Activated CD8-positive, alpha-beta T cell treated with anti-CD3 and anti-CD28 coated beads for 36 hours (primary cell): ENCODE data around the gene GATA6. TPM values are rescaled to one million over a fixed set of nuclear protein-coding genes. Genes with fewer than 3 reads are reported as not detected.

Experiments used
- ATAC-seq: fragments of 200-7000 bp; cut with Tn5 transposase; one replicate; pipeline ENCODE4 v1.10.0; 2021; ENCODE audit warnings: mild to moderate bottlenecking, moderate library complexity
- CTCF ChIA-PET: fragments of 350-600 bp; sonication (Branson Sonifier 250); formaldehyde crosslinking; loops from one replicate; lab custom pipeline; 2021; ENCODE audit warnings: antibody characterized with exemption; lab: Charles Lee
- POLR2A ChIA-PET: fragments of 350-600 bp; sonication (Branson Sonifier 250); formaldehyde crosslinking; loops from one replicate; lab custom pipeline; 2021; ENCODE audit warnings: antibody characterized with exemption; lab: Charles Lee
- DNase-seq: peaks from one replicate; pipeline ENCODE4 v3.0.0-alpha.2; 2020
- H3K27ac Mint-ChIP-seq: one replicate; pipeline ENCODE4 v1.8.0; 2021; ENCODE audit warnings: mild to moderate bottlenecking, mixed read lengths
- H3K27me3 Mint-ChIP-seq: one replicate; pipeline ENCODE4 v1.8.0; 2021; ENCODE audit warnings: mixed read lengths
- H3K36me3 Mint-ChIP-seq: one replicate; pipeline ENCODE4 v1.8.0; 2021; ENCODE audit warnings: low read depth, mixed read lengths
- H3K4me1 Mint-ChIP-seq: one replicate; pipeline ENCODE4 v1.8.0; 2021; ENCODE audit warnings: low read depth, mixed read lengths
- H3K4me3 Mint-ChIP-seq: one replicate; pipeline ENCODE4 v1.8.0; 2021; ENCODE audit warnings: mild to moderate bottlenecking, moderate library complexity, mixed read lengths
- H3K9me3 Mint-ChIP-seq: one replicate; pipeline ENCODE4 v1.8.0; 2021; ENCODE audit warnings: mixed read lengths
- CTCF ChIP-seq: fragments of 200-600 bp; IDR thresholded peaks from one replicate; pipeline ENCODE4 v1.8.0; 2022; ENCODE audit warnings: antibody characterized with exemption, mild to moderate bottlenecking
- intact Hi-C: fragments of 100-400 bp; cut with micrococcal nuclease; formaldehyde crosslinking; loops from one replicate; pipeline ENCODE4 v1.10.0; 2022
- total RNA-seq, 2 experiments: library from RNA; stranded (reverse); gene quantifications; one replicate each; pipeline ENCODE4 v1.2.3, GENCODE V29; 2021

The GATA6 gene
- total RNA-seq, 2 experiments from 2014 or later, result not detected

GRCh38 chr18:22189449-22190166 lies 20.2 kb downstream of the GATA6 start:
- DNase-seq (no peak), ATAC-seq (no peak)
- Mint-ChIP-seq H3K27me3 (peaks cover 8% of the 10 kb centered on the region), H3K36me3 (no peaks in the 10 kb centered on the region), H3K4me1 (peaks cover 3% of the 10 kb centered on the region), H3K27ac (no peak overlapping the region), H3K9me3 (no peaks in the 10 kb centered on the region), H3K4me3 (no peak overlapping the region)
- no peak for TF ChIP-seq CTCF
- POLR2A ChIA-PET, result no interaction called here
- CTCF ChIA-PET, result no interaction called here
- intact Hi-C loops, result no loop called here

- Mint-ChIP-seq H3K27me3 (peaks cover 8% of the 10 kb centered on the region), H3K36me3 (no peaks in the 10 kb centered on the region), H3K9me3 (no peaks in the 10 kb centered on the region), H3K4me1 (peaks cover 3% of the 10 kb centered on the region), H3K27ac (no peak overlapping the region), H3K4me3 (no peak overlapping the region)
- intact Hi-C loops, result no loop called here
- ATAC-seq, result no peak
- ChIA-PET CTCF (no interaction called here), POLR2A (no interaction called here)
- no peak for DNase-seq
- TF ChIP-seq CTCF, result no peak
Measured at GRCh38 chr18:22191346-22191695, 21.9 kb downstream of the GATA6 start.

GRCh38 chr18:22191923-22192322 lies 22.5 kb downstream of the GATA6 start:
- TF ChIP-seq CTCF, result no peak
- CTCF ChIA-PET, result no interaction called here
- POLR2A ChIA-PET, result no interaction called here
- ATAC-seq (no peak), DNase-seq (no peak)
- H3K9me3 Mint-ChIP-seq, result no peaks in the 10 kb centered on the region
- peaks cover 8% of the 10 kb centered on the region for H3K27me3 Mint-ChIP-seq
- intact Hi-C loops, result no loop called here
- no peak overlapping the region for H3K4me3 Mint-ChIP-seq
- H3K36me3 Mint-ChIP-seq, result no peaks in the 10 kb centered on the region
- peaks cover 3% of the 10 kb centered on the region for H3K4me1 Mint-ChIP-seq
- no peak overlapping the region for H3K27ac Mint-ChIP-seq

GRCh38 chr18:22193466-22193865 lies 24.1 kb downstream of the GATA6 start:
- H3K27ac Mint-ChIP-seq, result no peak overlapping the region
- intact Hi-C loops, result no loop called here
- H3K9me3 Mint-ChIP-seq, result no peaks in the 10 kb centered on the region
- H3K27me3 Mint-ChIP-seq, result peaks cover 8% of the 10 kb centered on the region
- CTCF ChIA-PET, result no interaction called here
- no peak for TF ChIP-seq CTCF
- DNase-seq, result no peak
- no peaks in the 10 kb centered on the region for H3K36me3 Mint-ChIP-seq
- ATAC-seq, result no peak
- POLR2A ChIA-PET, result no interaction called here
- peaks cover 3% of the 10 kb centered on the region for H3K4me1 Mint-ChIP-seq
- no peak overlapping the region for H3K4me3 Mint-ChIP-seq

GRCh38 chr18:22194151-22194598 lies 24.8 kb downstream of the GATA6 start:
- peaks cover 8% of the 10 kb centered on the region for H3K27me3 Mint-ChIP-seq
- H3K4me3 Mint-ChIP-seq, result no peak overlapping the region
- ChIA-PET POLR2A (no interaction called here), CTCF (no interaction called here)
- ATAC-seq (no peak), DNase-seq (no peak)
- peaks cover 3% of the 10 kb centered on the region for H3K4me1 Mint-ChIP-seq
- no peaks in the 10 kb centered on the region for H3K36me3 Mint-ChIP-seq
- intact Hi-C loops, result no loop called here
- TF ChIP-seq CTCF, result no peak
- no peak overlapping the region for H3K27ac Mint-ChIP-seq
- H3K9me3 Mint-ChIP-seq, result no peaks in the 10 kb centered on the region
